Gastroesophageal sphincter (tissue), 4 donors: ENCODE results near the gene ARHGAP20. TPM values are rescaled to one million over a fixed set of nuclear protein-coding genes. Genes with fewer than 3 reads are reported as not detected.

Experiments
- ATAC-seq: fragments of 150-250 bp; one replicate; pipeline ENCODE4 v1.9.1; 2016; ENCODE audit warnings: mild to moderate bottlenecking, moderate library complexity
- H3K27ac ChIP-seq, 4 donors: fragments of 200-600 bp; sonication (generic) in 3 of 4; 1 replicate in 3 of 4; 2 replicates in 1 of 4; pipeline ENCODE4 v1.5.1; 2016 to 2019
- H3K27me3 ChIP-seq: fragments of 200-600 bp; sonication (generic); one replicate; pipeline ENCODE4 v1.5.1; 2019
- H3K36me3 ChIP-seq, 2 donors: fragments of 200-600 bp; sonication (generic); one replicate each; pipeline ENCODE4 v1.5.1; 2019; ENCODE audit warnings: control low read depth in 1 of 2
- H3K4me1 ChIP-seq, 3 donors: fragments of 200-600 bp; sonication (generic); 1 replicate in 2 of 3; 2 replicates in 1 of 3; pipeline ENCODE4 v1.5.1; 2016 to 2019; ENCODE audit warnings: control low read depth in 2 of 3
- H3K4me3 ChIP-seq, 2 donors: fragments of 200-600 bp; sonication (generic); one replicate each; pipeline ENCODE4 v1.5.1; 2019; ENCODE audit warnings: mild to moderate bottlenecking in 1 of 2, moderate library complexity in 1 of 2
- H3K9me3 ChIP-seq, 3 donors: fragments of 200-600 bp; sonication (generic); one replicate each; pipeline ENCODE4 v1.5.1; 2017 to 2019; ENCODE audit warnings: control low read depth in 2 of 3
- EP300 ChIP-seq: sonication (generic); formaldehyde crosslinking; IDR thresholded peaks from one replicate; pipeline ENCODE4 v1.6.1; 2017; ENCODE audit warnings: antibody characterized with exemption, mild to moderate bottlenecking
- POLR2A ChIP-seq, 2 donors: fragments of 450-650 bp; IDR thresholded peaks; one replicate each; pipeline ENCODE4 v1.6.1; 2017; ENCODE audit warnings: antibody characterized with exemption in 2 of 2, mild to moderate bottlenecking in 2 of 2, moderate library complexity in 1 of 2
- POLR2AphosphoS5 ChIP-seq: sonication (generic); formaldehyde crosslinking; IDR thresholded peaks from one replicate; pipeline ENCODE4 v1.6.1; 2017; ENCODE audit warnings: antibody characterized with exemption
- WGBS, 2 donors: methylation state at CpG; one replicate each; pipeline ENCODE4 v1.1.5; 2018; ENCODE audit warnings: low coverage in 1 of 2; 5-methylcytosine and 5-hydroxymethylcytosine counted together
- total RNA-seq, 4 donors: library from RNA; depleted of rRNA; stranded (reverse); fragments of >200 nt; gene quantifications; one replicate each; pipeline ENCODE4 v1.1.0, GENCODE V29; 2016
- TF ChIP-seq, protein P1 (sequence below), 4 experiments: fragments of 200-600 bp in 2 of 4; fragments of 450-650 bp in 2 of 4; sonication (generic) in 1 of 4; IDR thresholded peaks; one replicate each; pipeline ENCODE4 v1.5.1; 2017 to 2019; ENCODE audit warnings: antibody characterized with exemption in 4 of 4, mild to moderate bottlenecking in 2 of 4, moderate library complexity in 2 of 4

ARHGAP20 gene
- total RNA-seq, 4 donors from 2014 or later, result 5.3 to 34.6 (median 7.0) TPM

DNA sequence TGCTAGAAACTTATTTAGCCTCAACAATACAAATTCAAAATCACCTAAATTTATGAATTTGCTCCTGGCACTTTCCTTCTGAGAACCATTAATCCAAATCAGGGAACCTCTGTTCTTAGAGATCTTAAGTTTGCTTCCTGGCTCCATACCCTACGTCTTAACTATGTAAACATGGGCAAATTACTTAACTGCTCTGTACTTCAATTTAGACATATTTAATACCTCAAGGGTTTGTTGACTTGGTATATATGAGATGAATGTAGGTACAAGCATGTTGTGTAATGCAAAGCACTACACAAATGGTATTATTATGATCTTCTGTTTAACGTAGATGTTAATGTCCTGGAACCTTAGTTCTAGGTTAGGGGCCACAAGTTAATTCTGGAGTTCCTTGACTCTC lies 22.6 kb upstream of the ARHGAP20 start:
- H3K27ac ChIP-seq, result no peak overlapping the region
- no peak for ATAC-seq
- H3K4me1 ChIP-seq, result no peaks in the 10 kb centered on the region
- TF ChIP-seq, protein P1, sequence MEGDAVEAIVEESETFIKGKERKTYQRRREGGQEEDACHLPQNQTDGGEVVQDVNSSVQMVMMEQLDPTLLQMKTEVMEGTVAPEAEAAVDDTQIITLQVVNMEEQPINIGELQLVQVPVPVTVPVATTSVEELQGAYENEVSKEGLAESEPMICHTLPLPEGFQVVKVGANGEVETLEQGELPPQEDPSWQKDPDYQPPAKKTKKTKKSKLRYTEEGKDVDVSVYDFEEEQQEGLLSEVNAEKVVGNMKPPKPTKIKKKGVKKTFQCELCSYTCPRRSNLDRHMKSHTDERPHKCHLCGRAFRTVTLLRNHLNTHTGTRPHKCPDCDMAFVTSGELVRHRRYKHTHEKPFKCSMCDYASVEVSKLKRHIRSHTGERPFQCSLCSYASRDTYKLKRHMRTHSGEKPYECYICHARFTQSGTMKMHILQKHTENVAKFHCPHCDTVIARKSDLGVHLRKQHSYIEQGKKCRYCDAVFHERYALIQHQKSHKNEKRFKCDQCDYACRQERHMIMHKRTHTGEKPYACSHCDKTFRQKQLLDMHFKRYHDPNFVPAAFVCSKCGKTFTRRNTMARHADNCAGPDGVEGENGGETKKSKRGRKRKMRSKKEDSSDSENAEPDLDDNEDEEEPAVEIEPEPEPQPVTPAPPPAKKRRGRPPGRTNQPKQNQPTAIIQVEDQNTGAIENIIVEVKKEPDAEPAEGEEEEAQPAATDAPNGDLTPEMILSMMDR (IDR thresholded peaks at IDR 0.05), result no peak
- TF ChIP-seq POLR2AphosphoS5 (no peak), POLR2A (IDR thresholded peaks at IDR 0.05) (no peak), EP300 (no peak)
- H3K27me3 ChIP-seq, result no peaks in the 10 kb centered on the region
- WGBS, 2 donors, result 30 to 59% methylated on average over 2 of the region's 2 CpGs
- H3K4me3 ChIP-seq, result no peak overlapping the region
- H3K36me3 ChIP-seq, result no peaks in the 10 kb centered on the region
- H3K9me3 ChIP-seq, result no peaks in the 10 kb centered on the region

DNA sequence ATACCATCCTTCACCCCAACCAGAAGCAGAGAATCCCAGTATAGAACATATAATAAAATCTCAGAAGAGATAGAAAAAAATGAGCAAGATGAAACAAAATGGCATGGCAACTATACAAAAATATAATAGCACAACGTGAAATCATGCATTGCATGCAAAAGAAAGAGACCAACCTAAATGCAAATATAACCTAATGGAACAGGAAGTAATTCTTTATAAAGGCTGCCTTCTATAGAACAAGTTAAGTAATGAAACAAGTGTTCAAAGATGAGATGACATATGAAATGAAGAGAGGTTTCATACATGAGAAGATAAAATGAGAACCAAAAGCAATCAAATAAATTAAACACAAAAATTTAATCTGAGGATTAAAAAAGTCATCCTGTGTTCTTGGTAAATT lies 18.5 kb upstream of the ARHGAP20 start:
- H3K27me3 ChIP-seq, result no peaks in the 10 kb centered on the region
- no peak overlapping the region for H3K4me3 ChIP-seq
- H3K36me3 ChIP-seq, result no peaks in the 10 kb centered on the region
- H3K9me3 ChIP-seq, result no peaks in the 10 kb centered on the region
- no peak overlapping the region for H3K27ac ChIP-seq
- no peaks in the 10 kb centered on the region for H3K4me1 ChIP-seq
- TF ChIP-seq POLR2A (IDR thresholded peaks at IDR 0.05) (no peak), EP300 (no peak), POLR2AphosphoS5 (no peak)
- TF ChIP-seq, protein P1 (IDR thresholded peaks at IDR 0.05), result no peak
- no peak for ATAC-seq
- 91 to 100% methylated on average over 1 of the region's 1 CpG for WGBS, 2 donors

DNA sequence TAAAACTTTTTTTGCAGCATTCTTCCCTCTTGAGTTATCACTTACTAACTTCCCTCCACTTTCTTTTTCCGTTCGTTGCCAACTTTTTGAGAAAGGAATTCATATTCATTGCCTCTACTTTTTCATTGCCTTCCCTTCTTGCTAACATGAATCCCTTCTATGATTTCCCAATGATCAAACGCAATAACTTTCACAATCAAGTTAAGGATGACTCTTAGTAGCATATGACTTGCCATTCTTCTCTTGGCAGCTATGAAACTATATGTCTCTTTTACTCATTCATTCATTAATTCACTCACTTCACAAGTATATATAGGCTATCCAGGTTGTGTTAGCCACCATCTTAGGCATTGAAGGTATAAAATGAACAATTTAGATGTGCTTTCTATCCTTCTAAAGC lies 16.6 kb upstream of the ARHGAP20 start:
- Histone ChIP-seq H3K9me3 (no peaks in the 10 kb centered on the region), H3K4me3 (no peak overlapping the region), H3K36me3 (no peaks in the 10 kb centered on the region), H3K27ac (no peak overlapping the region), H3K4me1 (no peaks in the 10 kb centered on the region), H3K27me3 (no peaks in the 10 kb centered on the region)
- ATAC-seq, result no peak
- 74 to 83% methylated on average over 3 of the region's 3 CpGs for WGBS, 2 donors
- TF ChIP-seq, protein P1 (IDR thresholded peaks at IDR 0.05), result no peak
- TF ChIP-seq POLR2AphosphoS5, result no peak
- no peak for TF ChIP-seq EP300
- no peak for TF ChIP-seq POLR2A (IDR thresholded peaks at IDR 0.05)

DNA sequence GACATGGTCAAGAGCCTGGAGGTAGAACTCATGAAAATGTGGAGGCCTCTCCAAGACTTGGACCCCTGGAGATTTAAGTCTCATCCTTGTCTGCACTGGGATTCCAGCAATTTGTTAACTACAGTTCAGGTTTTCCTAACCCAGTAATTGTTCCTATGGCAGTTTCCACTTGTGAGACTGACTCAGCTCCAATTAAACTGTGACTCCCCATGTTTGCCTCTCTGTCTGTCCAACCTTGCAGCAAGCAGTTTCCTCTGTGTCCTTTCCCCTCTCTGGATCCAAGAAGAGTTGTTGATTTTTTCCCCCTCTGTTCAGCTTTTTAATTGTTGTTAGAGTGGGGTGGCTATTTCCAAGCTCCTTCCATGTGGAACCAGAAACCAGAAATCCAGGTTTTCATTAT lies 16.2 kb upstream of the ARHGAP20 start:
- no peak overlapping the region for H3K4me3 ChIP-seq
- H3K9me3 ChIP-seq, result no peaks in the 10 kb centered on the region
- ATAC-seq, result no peak
- H3K36me3 ChIP-seq, result no peaks in the 10 kb centered on the region
- H3K27ac ChIP-seq, result no peak overlapping the region
- TF ChIP-seq, protein P1 (IDR thresholded peaks at IDR 0.05), result no peak
- TF ChIP-seq POLR2A (IDR thresholded peaks at IDR 0.05), result no peak
- TF ChIP-seq EP300, result no peak
- no peak for TF ChIP-seq POLR2AphosphoS5
- H3K4me1 ChIP-seq, result no peaks in the 10 kb centered on the region
- no peaks in the 10 kb centered on the region for H3K27me3 ChIP-seq

DNA sequence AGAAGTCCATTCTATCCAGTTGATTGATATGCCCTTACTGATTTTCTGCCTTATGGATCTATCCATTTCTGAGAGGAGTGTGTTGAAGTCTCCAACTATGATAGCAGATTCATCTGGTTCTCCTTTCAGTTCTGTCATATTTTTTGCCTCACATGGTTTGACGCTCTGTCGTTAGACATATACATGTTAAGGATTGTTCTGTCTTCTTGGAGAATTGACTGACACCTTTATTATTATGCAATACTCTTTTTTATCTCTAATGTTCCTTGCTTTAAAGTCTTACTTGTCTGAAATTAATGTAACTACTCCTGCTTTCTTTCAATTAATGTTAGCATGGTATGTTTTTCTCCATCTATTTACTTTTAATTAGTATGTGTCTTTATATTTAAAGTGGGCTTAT lies 12.1 kb upstream of the ARHGAP20 start:
- ATAC-seq, result no peak
- H3K4me3 ChIP-seq, result no peak overlapping the region

More for the DNA sequence above, 12.1 kb upstream of the ARHGAP20 start:
- no peaks in the 10 kb centered on the region for H3K36me3 ChIP-seq
- WGBS, 2 donors, result 85% methylated on average over 2 of the region's 2 CpGs; no CpG with 5 or more reads in 1 of the 2 donors
- TF ChIP-seq EP300, result no peak
- TF ChIP-seq POLR2AphosphoS5, result no peak
- TF ChIP-seq POLR2A (IDR thresholded peaks at IDR 0.05), result no peak
- TF ChIP-seq, protein P1 (IDR thresholded peaks at IDR 0.05), result no peak
- no peak overlapping the region for H3K27ac ChIP-seq
- H3K4me1 ChIP-seq, result no peaks in the 10 kb centered on the region
- H3K27me3 ChIP-seq, result no peaks in the 10 kb centered on the region
- no peaks in the 10 kb centered on the region for H3K9me3 ChIP-seq
